Astrocyte of the spinal cord (primary cell): ENCODE data around the gene ZNG1F.
A peak's percentile ranks its signal among the peaks of the same experiment; 100 is the strongest.
"Not testable (repeated sequence)": the region's sequence is repeated elsewhere in the genome, so short reads cannot be mapped to it uniquely, and the experiment has no call there.

Experiments
- DNase-seq: peaks from one replicate; pipeline ENCODE4 v3.0.0; 2011; ENCODE audit warnings: low read depth, low spot score
- H3K4me3 ChIP-seq: 2 replicates; pipeline ENCODE4 v1.5.1; 2011; ENCODE audit warnings: low read depth, mild to moderate bottlenecking, low read length, moderate library complexity
- CTCF ChIP-seq: IDR thresholded peaks from 2 replicates; pipeline ENCODE4 v1.5.1; 2012; ENCODE audit warnings: low read depth, mild to moderate bottlenecking, low read length, inconsistent platforms
- in situ Hi-C: cut with HindIII; loops from 2 replicates; pipeline ENCODE4 v1.10.0; 2017; ENCODE audit warnings: low sequenced_read_pairs

ZNG1F gene

DNA sequence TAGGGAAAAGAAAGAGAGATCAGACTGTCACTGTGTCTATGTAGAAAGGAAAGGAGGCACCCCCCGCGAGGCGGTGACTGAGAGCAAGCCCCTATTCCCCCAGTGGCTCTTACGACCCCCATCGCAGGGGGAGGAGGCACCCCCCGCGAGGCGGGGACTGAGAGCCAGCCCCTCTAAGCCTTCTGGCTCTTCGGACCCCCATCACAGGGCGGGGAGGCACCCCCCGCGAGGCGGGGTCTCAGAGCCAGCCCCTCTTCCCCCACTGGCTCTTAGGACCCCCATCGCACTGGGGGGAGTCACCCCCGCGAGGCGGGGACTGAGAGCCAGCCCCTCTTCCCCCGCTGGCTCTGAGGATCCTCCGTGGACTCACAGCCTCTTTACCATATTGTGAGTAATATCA lies 84.6 kb downstream of the ZNG1F start:
- DNase-seq, in situ Hi-C loops, H3K4me3 ChIP-seq: not testable (repeated sequence)

- H3K4me3 ChIP-seq, in situ Hi-C loops, DNase-seq: not testable (repeated sequence)
These were observed 88.6 kb downstream of the ZNG1F start for GRCh38 chr9:41100508-41100907.

- DNase-seq, H3K4me3 ChIP-seq: not testable (repeated sequence)
These were observed 90.4 kb downstream of the ZNG1F start for GRCh38 chr9:41098759-41099158.

GRCh38 chr9:41095060-41095459 lies 94.1 kb downstream of the ZNG1F start:
- H3K4me3 ChIP-seq, in situ Hi-C loops, DNase-seq: not testable (repeated sequence)

More at GRCh38 chr9:41098759-41099158, 90.4 kb downstream of the ZNG1F start:
- in situ Hi-C loops, result not testable (repeated sequence)

DNA sequence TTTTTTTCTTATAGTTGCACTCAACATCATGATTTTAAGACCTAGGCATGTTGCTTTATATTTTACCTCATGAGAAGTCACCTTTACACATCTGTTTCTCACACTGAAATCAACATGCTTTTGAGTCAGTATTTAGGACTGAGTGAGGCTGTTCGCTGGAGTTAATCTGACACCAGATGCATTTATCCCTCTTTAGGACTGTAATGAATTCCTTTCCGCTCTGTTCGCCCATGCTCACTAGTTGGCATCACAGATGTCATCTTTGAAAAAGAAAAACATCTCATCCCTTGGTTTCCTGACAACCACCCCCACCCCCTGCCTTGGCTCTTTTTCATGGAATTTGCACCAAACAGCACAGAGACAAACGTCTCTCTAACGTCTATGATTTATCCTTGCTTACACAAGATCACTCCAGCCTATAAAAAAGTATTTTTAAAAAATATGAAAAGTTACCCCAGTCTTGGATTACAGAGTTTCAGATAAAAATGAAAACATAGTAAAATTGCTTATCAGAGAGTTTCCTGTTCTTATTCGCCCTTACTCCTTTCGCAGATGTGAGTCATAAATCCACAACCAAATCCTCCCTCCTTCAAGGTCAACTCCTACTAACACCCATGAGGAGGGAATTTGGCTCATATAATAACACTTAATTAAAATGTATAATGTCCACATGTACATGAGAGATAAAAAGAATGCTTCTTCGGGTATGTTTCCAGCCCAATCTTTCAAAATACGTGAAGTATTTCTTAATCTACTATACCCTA lies 94.9 kb downstream of the ZNG1F start:
- in situ Hi-C loops, H3K4me3 ChIP-seq, DNase-seq: not testable (repeated sequence)

DNA sequence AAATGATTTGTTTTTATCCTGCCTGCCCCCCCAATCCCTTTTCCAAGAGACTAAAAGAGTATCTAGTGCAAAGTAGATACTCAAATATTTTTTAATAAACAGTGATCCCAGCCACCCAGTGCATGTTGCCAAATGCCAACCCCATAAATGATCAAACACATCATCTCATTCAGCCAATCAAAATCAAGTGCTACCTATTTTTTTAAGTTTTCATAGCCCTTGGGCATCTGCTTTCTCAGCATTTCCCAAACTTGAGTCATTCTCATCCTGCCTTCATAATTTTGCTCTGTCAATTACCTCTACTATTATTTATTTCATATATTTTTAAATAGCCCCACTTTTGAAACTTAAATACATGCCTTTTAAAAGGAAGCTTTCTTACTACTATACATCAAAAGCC lies 98.2 kb downstream of the ZNG1F start:
- H3K4me3 ChIP-seq, DNase-seq, in situ Hi-C loops: not testable (repeated sequence)

DNA sequence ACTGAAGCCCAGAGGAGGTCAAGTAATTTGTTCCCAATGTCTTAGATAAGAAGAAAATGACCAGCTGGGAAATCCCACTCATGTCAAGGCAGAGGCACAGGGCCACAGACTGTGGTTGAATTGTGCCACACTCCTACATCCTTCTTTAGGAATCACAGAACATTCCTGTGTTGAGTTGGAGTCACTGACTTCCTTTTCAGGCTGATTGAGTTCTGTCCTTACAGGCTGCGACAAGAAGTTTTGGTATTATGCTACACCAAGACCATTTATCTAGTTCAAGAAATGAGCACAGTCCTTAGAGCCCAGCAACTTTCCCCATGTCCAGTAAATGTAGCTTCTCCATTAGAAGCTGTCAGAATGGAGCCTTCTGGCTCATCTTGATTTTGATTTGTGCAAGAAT lies 98.7 kb downstream of the ZNG1F start:
- in situ Hi-C loops, DNase-seq, H3K4me3 ChIP-seq: not testable (repeated sequence)

- TF ChIP-seq CTCF, result peak; percentile 12
- DNase-seq, in situ Hi-C loops, H3K4me3 ChIP-seq: not testable (repeated sequence)
These were observed 100.6 kb downstream of the ZNG1F start for GRCh38 chr9:41088450-41089059.

DNA sequence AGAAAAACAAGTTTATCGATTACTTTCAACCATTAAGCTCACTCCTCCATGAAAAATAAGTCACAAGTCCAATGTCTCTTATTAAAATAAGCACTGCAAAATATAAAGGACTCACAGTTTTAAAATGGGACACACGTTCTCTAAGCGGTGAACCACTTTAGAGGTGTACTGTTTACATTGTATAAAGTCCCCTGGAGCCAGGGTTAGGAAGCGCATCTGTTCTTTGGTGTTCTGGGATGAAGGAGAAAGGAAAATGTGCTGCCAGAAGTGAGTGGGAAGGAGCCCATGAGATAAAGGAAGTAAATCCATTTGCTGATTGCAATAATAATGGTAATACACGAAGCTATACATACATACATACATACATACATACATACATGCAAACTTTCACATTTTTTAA lies 101.2 kb downstream of the ZNG1F start:
- H3K4me3 ChIP-seq, DNase-seq, in situ Hi-C loops: not testable (repeated sequence)

GRCh38 chr9:41087157-41087780 lies 101.8 kb downstream of the ZNG1F start:
- in situ Hi-C loops, result not testable (repeated sequence)

GRCh38 chr9:41086685-41087084 lies 102.4 kb downstream of the ZNG1F start:
- in situ Hi-C loops, DNase-seq, H3K4me3 ChIP-seq: not testable (repeated sequence)

More at GRCh38 chr9:41087157-41087780, 101.8 kb downstream of the ZNG1F start:
- not testable (repeated sequence) for H3K4me3 ChIP-seq
- DNase-seq, result peak; percentile 3

DNA sequence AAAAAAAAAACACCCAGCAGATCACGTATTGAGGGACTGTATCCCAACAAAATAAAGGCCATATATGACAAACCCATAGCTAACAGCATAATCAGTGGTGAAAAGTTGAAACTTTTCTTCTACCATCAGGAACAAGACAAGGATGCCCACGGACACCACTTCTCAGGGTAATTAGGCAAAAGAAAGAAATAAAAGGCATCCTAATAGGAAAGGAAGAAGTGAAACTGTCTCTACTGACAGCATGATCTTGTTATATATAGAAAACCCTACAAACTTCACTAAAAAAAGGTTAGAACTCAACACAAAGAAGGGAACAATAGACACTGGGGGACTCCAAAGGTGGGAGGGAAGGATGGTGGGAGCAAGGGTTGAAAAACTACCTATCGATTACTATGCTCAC lies 102.9 kb downstream of the ZNG1F start:
- in situ Hi-C loops, H3K4me3 ChIP-seq, DNase-seq: not testable (repeated sequence)

- H3K4me3 ChIP-seq, in situ Hi-C loops, DNase-seq: not testable (repeated sequence)
These were observed 106.8 kb downstream of the ZNG1F start for GRCh38 chr9:41082358-41082757.
